ENCODE results near the gene SNX19. TPM values are rescaled to one million over a fixed set of nuclear protein-coding genes. Genes with fewer than 3 reads are reported as not detected.

SNX19 gene
- total RNA-seq, 1 donor from 2014 or later: 72.2 TPM

- no peak for TF ChIP-seq CTCF (IDR thresholded peaks at IDR 0.05)
- Histone ChIP-seq H3K4me3 (no peak overlapping the region), H3K27ac (no peak overlapping the region), H3K4me1 (peaks cover 11% of the 10 kb centered on the region), H3K27me3 (no peaks in the 10 kb centered on the region), H3K9me3 (no peaks in the 10 kb centered on the region), H3K36me3 (no peaks in the 10 kb centered on the region)
- intact Hi-C loops (cut with DNase I): no loop called here
- no peak for ATAC-seq
- no peak for DNase-seq
These were observed 83.5 kb downstream of the SNX19 start for GRCh38 chr11:130832566-130833425.

- intact Hi-C loops (cut with DNase I): no loop called here
- TF ChIP-seq CTCF (IDR thresholded peaks at IDR 0.05): no peak
- peaks cover 11% of the 10 kb centered on the region for H3K4me1 ChIP-seq
- H3K27ac ChIP-seq: no peak overlapping the region
- H3K4me3 ChIP-seq: no peak overlapping the region
- no peaks in the 10 kb centered on the region for H3K36me3 ChIP-seq
- H3K27me3 ChIP-seq: no peaks in the 10 kb centered on the region
- ATAC-seq: no peak
- no peak for DNase-seq
- no peaks in the 10 kb centered on the region for H3K9me3 ChIP-seq
These were observed 84.3 kb downstream of the SNX19 start for GRCh38 chr11:130831976-130832375.

- ATAC-seq: no peak
- Histone ChIP-seq H3K9me3 (no peaks in the 10 kb centered on the region), H3K4me3 (no peak overlapping the region), H3K4me1 (peaks cover 11% of the 10 kb centered on the region), H3K27ac (no peak overlapping the region), H3K27me3 (no peaks in the 10 kb centered on the region), H3K36me3 (no peaks in the 10 kb centered on the region)
- TF ChIP-seq CTCF (IDR thresholded peaks at IDR 0.05): no peak
- intact Hi-C loops (cut with DNase I): no loop called here
- no peak for DNase-seq
These were observed 84.8 kb downstream of the SNX19 start for GRCh38 chr11:130831506-130831905.

- peak overlapping the region; percentile 17 for H3K27ac ChIP-seq
- no peaks in the 10 kb centered on the region for H3K9me3 ChIP-seq
- H3K36me3 ChIP-seq: no peaks in the 10 kb centered on the region
- no peaks in the 10 kb centered on the region for H3K27me3 ChIP-seq
- no peak overlapping the region for H3K4me3 ChIP-seq
- no peak for TF ChIP-seq CTCF (IDR thresholded peaks at IDR 0.05)
- ATAC-seq (no peak), DNase-seq (no peak)
- peaks cover 11% of the 10 kb centered on the region for H3K4me1 ChIP-seq
- intact Hi-C loops (cut with DNase I): no loop called here
These were observed 85.7 kb downstream of the SNX19 start for GRCh38 chr11:130830566-130830965.

- DNase-seq: no peak
- TF ChIP-seq CTCF (IDR thresholded peaks at IDR 0.05): no peak
These were observed 86.3 kb downstream of the SNX19 start for GRCh38 chr11:130829920-130830511.

More at GRCh38 chr11:130829920-130830511, 86.3 kb downstream of the SNX19 start:
- Histone ChIP-seq H3K4me1 (peaks cover 11% of the 10 kb centered on the region), H3K9me3 (no peaks in the 10 kb centered on the region), H3K27ac (no peak overlapping the region), H3K4me3 (no peak overlapping the region), H3K27me3 (no peaks in the 10 kb centered on the region), H3K36me3 (no peaks in the 10 kb centered on the region)
- ATAC-seq: peak; percentile 27
- intact Hi-C loops (cut with DNase I): no loop called here

All from upper lobe of right lung (tissue), 1 donor.